HG02943 (cell line): ENCODE measurements around the gene HS6ST3.

Experiments
- ATAC-seq: cut with Tn5 transposase; IDR thresholded peaks from one replicate; pipeline ENCODE4 v1.9.1; 2021; ENCODE audit warnings: mild to moderate bottlenecking, low read depth, moderate library complexity; ENCODE audit not compliant: unreplicated experiment

The HS6ST3 gene

GRCh38 chr13:96421314-96421713, 331.4 kb downstream of the HS6ST3 start:
- no peak for ATAC-seq

- no peak for ATAC-seq
Observed at GRCh38 chr13:96422002-96422401, 332.1 kb downstream of the HS6ST3 start.

- no peak for ATAC-seq
Observed at GRCh38 chr13:96426167-96426566, 336.3 kb downstream of the HS6ST3 start.

- ATAC-seq, result no peak
Observed at GRCh38 chr13:96428911-96429310, 339.0 kb downstream of the HS6ST3 start.

- no peak for ATAC-seq
Observed at GRCh38 chr13:96431044-96431581, 341.2 kb downstream of the HS6ST3 start.

DNA sequence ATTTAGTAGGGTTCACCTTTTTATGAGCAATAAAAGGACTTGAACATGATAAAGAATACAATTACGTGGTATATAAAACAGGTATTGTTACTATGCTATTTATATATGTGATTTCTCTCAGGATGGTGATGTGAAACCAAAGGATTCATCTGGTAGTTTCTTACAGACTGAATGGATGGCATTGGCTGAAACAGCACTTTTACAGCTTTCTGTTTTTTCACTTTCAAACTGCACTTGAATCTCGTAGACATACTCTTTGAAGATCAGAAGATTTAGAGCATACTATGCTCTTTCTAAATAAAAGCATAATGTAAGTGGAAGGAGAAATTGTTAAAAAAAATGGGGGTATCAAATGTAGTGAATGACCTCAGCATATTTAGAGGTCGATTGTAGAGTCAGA, 354.8 kb downstream of the HS6ST3 start:
- ATAC-seq, result no peak

DNA sequence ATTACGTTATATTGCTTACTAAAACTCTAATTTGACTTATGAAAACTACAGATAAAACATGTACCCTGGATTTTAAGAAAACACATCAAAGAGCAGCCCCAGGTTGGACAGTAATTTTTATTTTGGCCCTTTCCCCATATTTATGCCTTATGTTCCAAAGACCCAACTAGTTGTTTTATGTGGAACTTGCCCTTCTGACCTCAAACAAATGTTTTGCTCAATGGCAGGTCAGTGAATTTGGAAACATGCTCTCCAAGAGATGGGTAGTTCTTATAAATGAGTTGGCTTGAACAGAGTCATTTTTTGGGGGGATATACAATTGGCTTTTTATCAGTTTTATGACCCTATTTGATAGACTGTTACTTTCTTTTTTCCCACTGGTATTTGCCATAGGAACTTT, 360.0 kb downstream of the HS6ST3 start:
- ATAC-seq, result no peak

- ATAC-seq, result no peak
Observed at GRCh38 chr13:96450326-96451020, 360.6 kb downstream of the HS6ST3 start.

DNA sequence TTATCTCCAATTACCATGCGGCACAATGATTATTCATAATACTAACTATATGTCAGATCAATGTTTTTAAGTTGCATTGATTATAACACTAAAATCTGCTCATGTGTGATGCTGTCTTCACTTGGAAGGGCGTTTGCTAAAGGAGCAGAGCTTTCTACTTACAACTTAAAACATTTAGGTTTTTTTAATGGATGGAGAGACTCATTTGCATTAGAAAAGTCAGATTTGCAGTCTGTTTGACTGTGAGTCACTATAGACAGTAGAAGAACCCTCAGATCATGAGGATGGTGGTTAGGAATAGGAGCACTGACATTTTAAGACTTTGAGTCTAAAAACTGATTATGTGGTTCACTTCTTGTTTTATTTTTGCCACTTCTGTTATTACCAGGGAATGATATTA, 364.6 kb downstream of the HS6ST3 start:
- no peak for ATAC-seq

- no peak for ATAC-seq
Observed at GRCh38 chr13:96460609-96461008, 370.7 kb downstream of the HS6ST3 start.

DNA sequence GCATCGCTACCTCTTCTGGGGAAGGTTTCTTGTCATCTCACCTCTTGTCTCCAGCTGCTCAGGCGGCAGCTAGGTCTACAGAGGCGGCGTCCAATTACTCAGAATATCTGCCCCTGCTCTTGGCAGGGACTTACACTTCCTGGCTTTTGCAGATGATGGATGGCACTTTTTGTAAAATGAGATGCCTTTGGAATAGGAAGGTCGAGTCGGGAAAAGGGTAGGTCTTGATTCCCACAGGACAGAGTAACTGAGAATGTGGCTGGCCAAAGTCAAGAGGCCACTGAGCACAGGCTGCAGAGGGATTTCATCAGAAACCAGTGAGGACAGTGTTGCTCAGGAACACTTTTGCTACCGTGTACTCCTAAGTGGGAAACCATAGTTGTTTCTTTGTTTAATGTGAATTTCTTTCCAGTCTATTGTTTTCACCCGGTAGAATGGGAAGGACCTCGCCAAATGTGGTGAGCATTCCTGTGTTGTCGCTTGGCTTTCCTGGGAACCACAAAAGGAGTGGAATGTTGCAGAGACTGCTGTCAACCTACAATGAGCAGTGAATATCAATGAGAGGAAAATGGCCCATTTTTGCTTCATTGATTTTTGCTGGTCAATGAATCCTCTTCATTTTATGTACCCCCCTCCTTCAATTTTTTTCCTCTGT, 383.7 kb downstream of the HS6ST3 start:
- ATAC-seq, result no peak

DNA sequence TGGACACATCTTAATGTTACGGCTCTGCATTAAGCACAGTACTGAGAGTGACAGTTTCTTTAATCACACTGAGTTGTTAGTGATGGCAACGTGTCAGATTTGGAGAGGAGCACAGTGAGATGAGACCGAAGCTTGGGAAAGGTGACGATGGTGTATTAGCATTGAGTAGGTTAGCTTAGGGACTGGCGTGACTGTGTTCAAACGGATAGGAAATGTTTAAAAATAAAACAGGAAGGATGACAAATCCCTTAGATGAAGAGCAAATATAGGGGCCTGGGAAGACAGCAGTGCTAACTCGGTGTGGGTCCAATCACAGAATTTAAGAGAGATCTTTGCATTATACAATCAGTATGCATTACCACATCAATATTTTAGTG, 384.3 kb downstream of the HS6ST3 start:
- no peak for ATAC-seq

DNA sequence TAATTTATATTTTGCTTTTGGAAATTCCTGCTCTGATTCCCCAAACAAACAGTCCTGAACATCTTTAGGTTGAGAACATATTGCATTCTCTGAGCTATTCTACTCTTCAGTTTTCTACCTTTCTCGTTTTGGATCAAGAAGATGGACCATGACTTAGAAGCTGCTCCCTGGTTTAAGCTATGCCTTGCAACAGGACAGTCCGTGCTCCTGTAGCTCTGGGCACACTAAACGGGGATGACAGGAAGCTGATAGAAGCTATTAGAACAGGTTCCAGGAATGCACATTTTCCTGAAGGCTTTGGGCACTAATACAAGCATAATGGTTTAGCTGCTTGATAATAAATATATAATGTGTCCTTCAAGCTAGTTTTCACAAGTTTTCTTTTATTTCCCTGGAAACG, 385.2 kb downstream of the HS6ST3 start:
- no peak for ATAC-seq

- no peak for ATAC-seq
Observed at GRCh38 chr13:96481482-96481881, 391.6 kb downstream of the HS6ST3 start.

- ATAC-seq, result no peak
Observed at GRCh38 chr13:96490496-96490989, 400.6 kb downstream of the HS6ST3 start.

DNA sequence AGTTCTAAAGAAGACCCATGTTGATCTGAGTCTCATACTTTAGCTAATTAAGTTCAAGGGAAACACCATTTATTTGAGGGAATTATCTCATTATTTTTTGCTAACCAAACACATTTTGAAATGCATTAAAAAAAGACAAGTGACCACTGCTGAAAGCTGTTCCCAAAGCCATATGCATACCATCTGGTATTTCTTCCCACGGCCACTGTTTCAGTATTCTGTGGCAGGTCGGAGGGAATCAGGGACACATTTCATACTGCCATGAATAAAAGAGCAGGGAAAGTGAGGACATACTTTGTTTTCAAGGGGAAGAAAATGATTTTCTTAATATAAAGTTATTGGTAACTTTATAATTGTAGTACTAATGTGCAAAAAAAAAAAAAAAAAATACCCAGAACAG, 401.2 kb downstream of the HS6ST3 start:
- no peak for ATAC-seq

- ATAC-seq, result no peak
Observed at GRCh38 chr13:96492766-96493165, 402.9 kb downstream of the HS6ST3 start.

- ATAC-seq, result no peak
Observed at GRCh38 chr13:96499656-96500055, 409.7 kb downstream of the HS6ST3 start.

GRCh38 chr13:96500953-96501352, 411.0 kb downstream of the HS6ST3 start:
- no peak for ATAC-seq

GRCh38 chr13:96503481-96503880, 413.6 kb downstream of the HS6ST3 start:
- ATAC-seq, result no peak

- no peak for ATAC-seq
Observed at GRCh38 chr13:96511587-96511986, 421.7 kb downstream of the HS6ST3 start.

DNA sequence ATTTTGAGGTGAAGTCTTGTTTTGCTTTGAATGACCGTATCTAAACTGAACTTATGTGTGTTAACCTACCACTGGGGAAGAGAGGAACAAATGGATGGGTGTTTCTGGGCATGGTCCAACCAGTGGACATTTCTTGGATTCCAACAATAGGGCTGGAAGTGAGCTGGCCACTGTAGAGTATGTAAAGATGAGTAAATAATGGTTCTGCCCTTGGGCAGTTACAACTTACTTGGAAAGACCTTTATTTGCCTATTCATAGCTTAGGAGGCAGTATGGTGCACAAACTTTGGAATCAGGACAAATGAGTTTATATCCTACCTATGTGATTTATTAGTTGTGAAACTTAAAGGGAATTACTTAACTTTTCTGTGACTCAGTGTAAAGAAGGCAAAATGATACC, 429.5 kb downstream of the HS6ST3 start:
- ATAC-seq, result no peak
